HG03460 (cell line): ENCODE data around the gene CEBPZOS.

ENCODE experiments used
- ATAC-seq: cut with Tn5 transposase; IDR thresholded peaks from one replicate; pipeline ENCODE4 v1.9.1; 2021; ENCODE audit not compliant: unreplicated experiment

Gene CEBPZOS

DNA sequence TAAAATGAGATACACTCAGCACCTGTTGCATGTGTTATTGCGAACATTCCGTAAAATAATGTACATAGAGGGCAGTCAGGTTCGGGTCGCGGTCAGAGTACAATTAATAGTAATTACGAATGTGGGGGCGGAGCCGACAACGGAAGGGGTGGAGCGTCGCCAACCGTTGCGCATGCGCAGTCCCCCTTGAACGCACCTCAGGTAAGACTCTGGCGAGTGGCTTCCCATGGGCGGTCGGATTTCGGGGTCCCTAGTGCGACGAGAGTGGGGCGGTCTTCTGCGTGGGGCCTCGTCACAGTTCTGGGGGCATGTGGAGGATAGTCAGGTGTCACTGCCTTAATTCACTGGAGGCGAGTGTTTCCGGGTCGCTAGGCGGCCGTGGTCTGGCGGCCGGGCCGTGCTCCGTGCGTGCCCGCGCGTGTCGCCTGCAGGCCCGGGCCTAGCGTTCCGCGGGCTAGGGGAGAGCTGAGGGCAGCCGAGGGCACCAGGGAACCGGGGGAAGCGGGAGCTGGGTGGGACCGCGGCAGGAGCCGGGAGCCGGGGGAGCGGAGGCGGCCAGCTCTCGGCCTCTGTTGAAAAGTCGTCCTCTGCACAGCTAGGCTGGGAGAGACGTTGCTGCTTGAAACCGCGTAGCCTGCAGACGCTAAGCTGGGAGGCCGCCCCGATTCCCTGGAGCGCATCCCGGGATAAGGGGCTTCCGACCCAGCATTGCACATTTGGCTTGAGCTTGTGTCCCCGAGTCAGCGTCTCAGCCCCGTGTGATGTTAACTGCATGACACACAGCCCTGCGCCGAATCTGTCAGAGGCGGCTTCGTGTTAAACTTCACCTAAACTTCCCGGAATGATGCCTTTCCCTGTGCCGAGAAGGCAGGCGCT is at the start of gene CEBPZOS:
TSS of gene CEBPZOS (plus strand) at position 177 of the 876 bp plus-strand sequence. CDS start 3,209 bp downstream, outside the sequence.
- peak; percentile 78 for ATAC-seq

DNA sequence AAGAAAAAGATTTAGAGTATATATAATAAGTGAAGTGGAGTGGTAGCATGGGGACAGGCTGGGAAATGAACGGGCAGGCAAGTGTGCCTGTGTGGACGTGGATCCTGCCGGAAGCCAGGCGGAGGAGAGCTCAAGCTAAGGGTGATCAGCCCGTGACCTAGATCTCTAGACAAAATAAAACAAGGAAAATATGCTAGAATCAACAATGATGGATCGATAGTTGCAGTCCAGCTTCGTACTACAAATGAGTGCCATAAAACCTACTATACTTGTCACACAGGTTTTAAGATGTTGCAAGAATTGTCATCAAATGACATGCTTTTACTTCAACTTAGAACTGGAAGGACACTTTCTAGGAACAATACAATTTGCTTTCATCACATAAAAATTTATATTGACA is 48.0 kb upstream of the CEBPZOS start:
- no peak for ATAC-seq

DNA sequence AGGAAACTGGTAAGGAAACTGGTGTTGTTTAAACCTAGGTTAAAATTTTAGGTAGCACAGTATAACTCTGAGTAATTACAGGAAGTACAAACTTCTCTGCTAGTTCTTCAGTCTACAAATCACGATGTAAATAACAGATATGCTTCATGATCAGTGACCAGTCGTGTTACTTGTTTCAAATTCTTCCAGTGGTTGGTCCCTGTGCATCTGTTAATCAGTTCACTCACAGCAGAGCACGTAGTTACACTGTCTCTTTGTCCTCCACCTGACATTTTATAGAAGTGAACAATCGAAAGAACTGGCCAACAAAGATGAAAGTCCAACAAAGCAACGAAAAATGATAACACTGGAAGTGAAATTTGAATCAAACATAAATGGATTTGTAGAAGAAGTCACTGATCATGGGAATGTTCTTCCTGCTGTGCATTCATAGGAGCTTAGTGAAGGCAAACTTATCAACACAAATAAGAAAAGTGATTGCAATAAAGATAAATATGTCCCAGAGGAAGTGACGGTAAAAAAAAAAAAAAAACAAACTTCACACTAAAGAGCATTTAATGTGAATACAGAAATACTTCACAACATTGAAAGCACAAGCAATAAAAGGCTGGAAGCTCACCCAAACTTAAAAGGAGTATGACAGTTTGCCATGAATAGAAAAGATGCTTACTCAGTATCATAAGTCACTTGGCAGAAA is 46.5 kb upstream of the CEBPZOS start:
- no peak for ATAC-seq

DNA sequence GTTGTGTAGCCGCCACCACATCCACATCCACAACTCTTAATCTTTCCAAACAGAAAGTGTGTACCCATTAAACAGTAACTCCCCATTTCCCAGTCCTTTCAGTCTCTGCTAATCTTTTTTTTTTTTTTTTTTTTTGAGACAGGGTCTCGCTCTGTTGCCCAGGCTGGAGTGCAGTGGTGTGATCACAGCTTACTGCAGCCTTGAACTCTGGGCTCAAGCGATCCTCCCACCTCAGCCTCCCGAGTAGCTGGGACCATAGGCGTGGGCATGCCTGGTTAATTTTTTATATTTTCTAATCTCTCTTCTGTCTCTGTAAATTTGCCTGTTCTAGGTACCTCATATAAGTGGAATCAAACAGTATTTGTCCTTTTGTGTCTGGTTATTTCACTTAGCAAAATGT is 43.1 kb upstream of the CEBPZOS start:
- ATAC-seq, result no peak

DNA sequence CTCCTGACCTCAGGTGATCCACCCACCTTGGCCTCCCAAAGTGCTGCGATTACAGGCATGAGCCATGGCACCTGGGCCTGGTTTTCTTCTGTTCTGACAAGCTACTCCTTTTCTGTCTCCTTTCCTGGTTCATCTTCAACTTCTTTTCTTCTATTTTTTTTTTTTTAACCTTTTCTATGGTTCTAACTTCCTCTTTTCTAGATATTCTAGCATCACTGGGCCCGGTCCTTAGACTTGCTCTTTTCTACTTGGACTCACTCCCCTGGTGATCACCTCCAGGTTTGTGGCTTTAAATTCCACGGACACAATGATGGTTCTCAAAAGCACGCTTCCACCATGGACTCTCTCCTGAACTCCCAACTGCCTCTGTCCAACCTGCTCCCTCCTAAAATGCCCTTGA is 41.5 kb upstream of the CEBPZOS start:
- ATAC-seq, result no peak

DNA sequence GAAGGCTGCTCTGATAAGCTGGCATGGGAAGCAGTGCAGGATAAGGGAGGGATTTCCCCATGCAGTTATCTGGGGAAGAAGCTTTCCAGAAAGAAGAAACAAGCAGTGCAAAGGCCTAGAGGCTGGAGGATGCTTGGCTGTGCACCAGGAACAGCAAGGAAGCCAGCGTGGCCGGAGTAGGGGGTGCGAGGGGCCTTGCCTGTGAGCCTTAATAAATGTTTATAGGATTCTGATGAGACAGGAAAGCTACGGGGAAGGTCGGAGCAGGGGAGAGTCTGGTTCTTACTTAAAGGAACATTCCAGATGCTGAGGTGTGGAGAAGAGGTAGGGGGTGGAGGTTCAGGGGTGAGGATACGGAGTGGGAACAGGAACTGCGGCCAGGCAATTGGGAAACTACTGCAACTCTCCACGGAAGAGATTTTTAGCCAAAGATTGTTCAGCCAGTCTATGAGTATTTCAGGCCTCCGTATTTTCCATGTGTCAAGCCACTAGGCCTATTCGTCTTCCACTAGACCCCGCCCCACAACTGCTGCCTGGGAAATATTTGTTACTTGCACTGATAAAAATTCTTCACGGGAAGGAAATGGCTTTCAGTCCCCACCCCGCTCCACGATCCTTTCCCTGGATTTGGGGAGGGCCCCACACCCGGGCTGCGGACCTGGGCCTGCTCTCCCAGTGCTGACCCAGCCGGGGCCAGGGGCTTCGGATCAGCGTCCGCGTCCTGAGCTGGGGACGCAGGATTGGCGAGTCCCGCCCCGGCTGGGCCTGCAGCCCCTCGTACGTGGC is 40.0 kb upstream of the CEBPZOS start:
- ATAC-seq, result peak; percentile 29

DNA sequence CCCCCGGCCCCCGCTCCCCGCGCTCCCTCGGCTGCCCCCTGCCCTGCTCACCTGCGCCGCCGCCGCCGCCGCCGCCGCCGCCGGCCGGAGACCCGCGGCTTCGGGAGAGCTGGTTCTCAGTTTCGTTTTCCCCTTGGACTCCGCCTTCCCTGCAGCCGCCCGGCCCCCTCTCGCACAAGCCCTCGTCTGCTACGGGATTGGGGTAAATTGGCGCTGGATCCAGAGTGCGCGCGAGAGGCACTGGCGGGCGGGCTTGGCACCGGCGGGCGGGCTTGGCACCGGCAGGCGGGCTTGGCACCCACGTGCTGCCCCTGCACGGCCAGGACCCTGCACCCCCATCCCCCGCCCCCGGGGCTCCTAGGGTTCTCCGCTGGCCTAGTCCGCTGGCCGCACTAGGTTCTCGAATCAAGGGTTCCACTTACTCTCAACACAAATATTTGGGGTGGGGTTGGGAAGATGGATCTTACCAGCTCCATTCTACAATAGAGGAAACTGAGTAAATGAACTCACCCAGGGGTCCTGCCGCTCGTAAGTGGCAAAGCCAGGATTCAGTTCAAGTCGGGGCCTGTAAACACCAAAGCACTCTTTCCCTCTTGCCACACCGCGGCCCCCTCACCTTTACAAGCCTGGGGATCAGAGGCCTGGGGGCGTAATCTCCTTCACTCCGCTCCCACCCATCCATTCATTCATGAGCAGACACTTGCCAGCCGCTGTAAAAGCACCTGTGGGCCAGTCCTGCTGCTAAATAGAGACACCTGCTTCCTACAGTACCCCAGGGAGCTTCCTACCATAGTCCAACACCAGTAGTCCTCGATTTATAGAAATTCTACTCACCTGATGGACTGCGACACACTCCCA is 39.2 kb upstream of the CEBPZOS start, which contains the start of gene EIF2AK2:
TSS of gene EIF2AK2 (minus strand) at position 124 of the 858 bp plus-strand sequence. CDS start 9,174 bp downstream, outside the sequence.
- peak; percentile 90 for ATAC-seq

DNA sequence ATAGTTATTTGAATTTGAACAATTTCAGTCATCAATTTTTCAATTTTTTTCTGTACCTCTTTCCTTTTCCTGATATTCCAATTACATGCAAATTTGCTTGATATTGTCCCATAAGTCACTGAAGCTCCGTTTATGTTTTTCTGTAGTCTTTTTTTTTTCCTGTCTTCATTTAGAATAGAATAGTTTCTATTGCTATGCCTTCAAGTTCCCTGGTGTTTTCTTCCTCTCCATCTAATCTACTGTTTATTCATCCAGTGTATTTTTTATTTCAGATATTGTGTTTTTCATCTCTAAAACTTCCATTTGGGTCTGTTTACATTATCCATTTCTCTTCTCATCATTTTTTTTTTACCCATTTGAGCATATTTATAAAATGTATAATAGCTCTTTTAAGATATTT is 31.5 kb upstream of the CEBPZOS start:
- ATAC-seq, result no peak

DNA sequence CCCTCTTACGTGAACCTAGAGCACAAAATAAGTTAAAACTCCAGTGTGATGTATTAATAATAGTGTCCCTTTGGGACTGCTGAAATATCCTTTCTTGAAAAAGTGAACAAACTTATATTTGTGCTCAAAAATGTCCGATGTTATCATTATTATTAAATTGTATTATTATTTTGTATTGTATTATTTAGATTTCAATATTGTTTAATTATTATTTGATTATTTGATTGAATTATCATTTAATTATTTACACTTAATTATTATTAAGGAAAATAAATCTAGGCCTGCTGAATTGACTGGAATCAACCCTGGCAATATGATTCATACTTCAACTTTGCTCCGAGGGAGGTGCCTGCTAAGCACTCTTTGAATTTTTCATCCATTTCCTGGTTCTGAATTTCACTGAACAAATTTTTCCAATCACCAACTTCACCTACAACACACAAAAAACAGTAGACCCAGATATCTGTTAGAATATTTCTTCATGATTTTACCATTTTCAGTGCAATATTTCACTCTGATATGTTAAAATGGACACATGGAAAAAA is 28.6 kb upstream of the CEBPZOS start:
- no peak for ATAC-seq

DNA sequence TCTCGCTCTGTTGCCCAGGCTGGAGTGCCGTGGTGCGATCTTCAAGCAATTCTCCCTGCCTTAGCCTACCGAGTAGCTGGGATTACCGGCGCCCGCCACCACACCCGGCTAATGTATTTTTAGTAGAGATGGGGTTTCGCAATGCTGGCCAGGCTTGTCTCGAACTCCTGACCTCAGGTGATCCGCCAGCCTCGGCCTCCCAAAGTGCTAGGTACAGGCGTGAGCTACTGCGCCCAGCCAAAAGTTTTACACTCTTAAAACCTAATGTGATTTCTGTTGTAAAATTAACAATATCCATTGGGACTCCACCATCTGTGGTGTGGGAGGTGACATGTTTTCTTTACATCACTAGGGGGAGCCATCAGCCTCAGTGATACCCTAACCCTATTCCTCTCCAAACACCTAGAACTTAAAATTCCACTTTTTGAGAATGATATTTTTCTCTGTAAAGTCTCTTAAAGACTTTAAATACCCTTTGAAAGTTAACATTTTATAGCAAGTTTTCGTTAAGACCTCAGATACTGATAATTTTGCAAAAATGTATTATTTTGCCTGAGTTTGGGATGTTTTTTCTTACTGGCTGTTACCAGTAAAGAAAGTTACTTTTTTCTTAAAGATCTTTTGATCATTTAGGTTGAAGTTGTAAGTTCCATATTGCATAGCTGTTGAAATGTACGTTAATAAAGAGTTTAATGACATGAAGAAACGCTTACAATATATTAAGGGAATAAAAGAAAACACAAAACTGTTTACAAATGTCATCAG is 27.9 kb upstream of the CEBPZOS start:
- ATAC-seq, result no peak

DNA sequence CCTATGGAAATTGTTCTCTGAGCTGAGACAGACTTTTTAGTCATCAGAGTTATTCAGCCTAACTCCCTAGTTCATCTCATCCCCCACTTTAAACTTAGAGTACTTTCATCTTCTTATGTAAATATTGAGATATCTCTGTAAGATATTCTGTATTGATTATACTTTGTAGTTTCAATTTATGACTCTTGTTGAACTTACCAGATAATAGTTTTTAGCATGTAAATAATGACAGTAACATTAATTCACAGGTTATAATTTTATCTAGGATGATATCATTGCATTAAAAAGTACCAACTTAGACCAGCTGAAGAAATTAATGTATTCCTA is 24.7 kb upstream of the CEBPZOS start:
- ATAC-seq, result no peak

DNA sequence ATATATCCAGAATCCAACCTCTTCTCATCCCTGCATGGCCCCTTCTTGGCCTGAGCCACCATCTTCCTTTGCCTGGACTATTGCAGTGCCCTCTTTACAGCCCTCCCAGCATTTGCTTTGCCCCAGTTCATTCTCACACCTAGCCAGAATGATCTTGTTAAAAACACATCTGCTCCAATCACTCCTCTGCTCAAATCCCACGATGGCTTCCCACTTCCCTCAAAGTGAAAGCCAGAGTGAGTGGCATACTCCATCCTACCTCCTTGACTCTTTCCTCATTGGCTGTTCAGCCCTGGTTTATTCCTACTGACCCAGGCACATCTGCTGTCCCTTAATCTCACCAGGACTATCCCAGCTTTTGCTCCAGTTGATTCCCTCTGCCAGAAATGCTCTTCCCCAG is 22.6 kb upstream of the CEBPZOS start:
- no peak for ATAC-seq

DNA sequence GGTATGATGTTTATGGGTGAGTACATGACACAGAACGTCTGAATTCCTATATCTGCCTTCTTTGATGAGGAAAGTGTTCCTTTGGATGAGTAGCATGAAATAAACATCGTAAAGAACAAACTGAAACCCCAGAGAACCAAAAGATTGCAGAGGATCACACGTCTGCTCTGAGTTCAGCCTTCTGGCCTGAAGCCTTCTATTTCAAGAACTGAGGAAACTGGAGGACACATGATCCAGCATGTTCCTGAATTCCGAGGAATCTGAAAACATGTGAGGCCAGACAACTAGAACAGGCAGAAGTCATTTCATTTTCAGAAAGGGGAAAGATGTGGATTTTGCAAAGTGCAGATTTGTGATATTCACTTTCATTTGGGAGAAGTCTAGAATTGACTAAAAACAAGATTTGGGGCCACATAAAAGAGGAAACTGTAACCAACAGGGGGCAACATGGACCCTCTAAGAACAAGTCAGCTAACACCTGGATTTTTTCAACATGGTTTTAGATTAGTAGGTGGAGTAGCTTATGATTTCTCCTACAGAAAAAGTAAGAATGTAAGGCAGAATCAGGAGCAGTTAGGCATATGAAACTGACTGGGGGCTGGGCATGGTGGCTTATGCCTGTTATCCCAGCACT is 16.2 kb upstream of the CEBPZOS start:
- no peak for ATAC-seq

DNA sequence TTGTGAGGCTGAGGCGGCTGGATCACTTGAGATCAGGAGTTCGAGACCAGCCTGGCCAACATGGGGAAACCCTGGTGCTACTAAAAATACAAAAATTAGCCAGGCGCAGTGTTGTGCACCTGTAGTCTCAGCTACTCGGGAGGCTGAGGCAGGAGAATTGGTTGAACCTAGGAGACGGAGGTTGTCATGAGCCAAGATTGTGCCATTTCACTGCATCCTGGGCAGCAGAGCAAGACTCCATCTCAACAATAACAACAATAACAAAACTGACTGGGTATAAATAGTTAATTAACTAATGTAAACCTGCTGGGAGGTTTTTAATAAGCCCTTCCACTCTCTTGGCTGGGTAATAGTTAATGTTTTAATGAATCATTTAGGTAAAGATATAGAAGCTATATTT is 15.7 kb upstream of the CEBPZOS start:
- no peak for ATAC-seq

DNA sequence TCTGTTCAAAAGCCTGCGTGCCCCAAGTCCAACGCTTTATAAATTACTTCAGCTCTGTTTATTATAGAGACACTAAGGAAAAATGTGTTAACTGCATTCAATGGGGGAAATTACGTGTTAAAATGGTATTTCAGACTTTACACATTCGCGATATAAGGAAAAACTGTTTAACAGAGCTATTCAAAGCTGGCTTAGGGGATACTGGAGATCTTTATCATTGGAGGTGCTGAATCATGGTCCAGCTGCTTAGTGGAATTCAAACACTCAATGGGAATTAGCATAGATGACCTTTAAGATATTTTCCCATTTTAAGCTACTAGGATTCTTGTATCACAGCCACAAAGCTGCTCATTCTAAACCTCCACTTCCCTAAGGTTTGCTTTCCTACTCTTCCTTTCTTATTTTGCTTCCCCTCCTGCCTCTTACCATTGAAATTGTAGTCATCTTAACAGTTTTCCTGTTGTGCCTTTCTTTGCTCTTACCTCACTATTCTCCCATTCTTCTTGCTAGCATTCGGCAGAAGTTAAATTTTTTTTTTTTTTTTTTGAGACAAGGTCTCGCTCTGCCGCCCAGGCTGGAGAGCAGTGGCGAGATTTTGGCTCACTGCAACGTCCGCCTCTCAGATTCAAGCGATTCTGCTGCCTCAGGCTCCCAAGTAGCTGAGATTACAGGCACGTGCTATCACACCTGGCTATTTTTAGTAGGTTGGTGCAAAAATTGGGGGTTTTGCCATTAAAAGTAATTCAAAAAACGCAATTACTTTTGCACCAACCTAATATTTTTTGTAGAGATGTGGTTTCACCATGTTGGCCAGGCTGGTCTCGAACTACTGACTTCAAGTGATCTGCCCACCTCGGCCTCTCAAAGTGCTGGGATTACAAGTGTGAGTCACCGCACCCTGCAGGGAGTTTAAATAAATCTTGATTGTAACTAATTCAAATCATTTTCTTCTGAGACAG is 14.3 kb upstream of the CEBPZOS start:
- no peak for ATAC-seq

DNA sequence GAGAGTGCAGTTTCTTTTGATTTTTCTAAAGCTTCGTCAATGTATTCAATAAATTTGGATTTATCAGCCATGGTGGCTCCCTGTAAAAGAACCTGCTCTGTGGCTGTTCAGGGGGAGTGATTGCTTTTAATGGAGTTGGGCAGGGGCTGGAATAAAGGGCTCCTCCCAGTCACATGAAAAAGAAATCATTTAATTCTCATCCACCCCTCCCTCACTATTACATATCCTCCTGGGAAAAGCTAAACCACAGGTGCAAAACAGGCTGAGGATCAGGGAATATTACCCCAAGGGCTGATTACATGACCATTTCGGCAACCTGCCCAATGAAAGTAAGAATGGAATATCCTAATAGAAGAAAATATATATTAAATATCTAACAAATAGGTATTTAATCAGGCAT is 7.7 kb upstream of the CEBPZOS start, which contains the start of gene SULT6B1:
TSS of gene SULT6B1 (minus strand) at position 101 of the 400 bp plus-strand sequence. CDS start at position 71, 30 bp downstream.
- ATAC-seq, result no peak

DNA sequence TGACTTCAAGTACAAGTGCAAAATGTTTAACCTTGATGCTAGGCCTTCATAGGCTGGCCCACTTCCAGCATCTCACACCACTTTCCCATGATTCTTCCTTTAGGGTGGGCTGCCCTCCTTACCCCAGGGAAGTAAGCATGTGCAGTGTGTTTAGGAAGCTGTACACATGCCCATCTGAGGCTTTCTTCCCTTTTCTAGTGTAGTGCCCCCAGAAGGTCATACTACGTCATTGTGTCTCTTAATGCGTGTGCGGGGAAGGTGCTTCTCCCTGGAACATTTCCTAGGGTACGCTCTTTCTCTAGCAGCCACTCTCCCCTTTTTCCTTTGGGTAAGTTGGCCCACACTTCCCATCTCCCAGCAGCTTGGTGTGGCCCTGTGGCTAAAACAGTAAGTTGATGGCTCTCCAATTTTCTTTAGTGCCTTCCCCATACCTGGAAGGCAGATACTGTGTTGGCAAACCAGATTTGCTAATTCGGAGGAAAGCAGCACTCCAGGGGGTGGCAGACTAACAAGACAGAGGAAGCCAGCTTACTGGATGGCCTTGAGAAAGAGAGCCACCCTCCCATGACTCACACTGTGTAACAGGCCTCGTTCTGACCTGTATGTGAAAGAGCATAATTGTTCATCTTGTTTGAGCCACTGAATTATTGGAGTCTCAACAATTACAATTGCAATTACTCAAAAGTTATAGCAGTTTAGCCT is 6.7 kb upstream of the CEBPZOS start:
- no peak for ATAC-seq
